Panc1 (cell line): ENCODE measurements around the gene DNAAF5. TPM values are rescaled to one million over a fixed set of nuclear protein-coding genes. Genes with fewer than 3 reads are reported as not detected.

Experiments used
- ATAC-seq: fragments of 200-7000 bp; cut with Tn5 transposase; 2 replicates; pipeline ENCODE4 v1.9.1; 2020; ENCODE audit warnings: mild to moderate bottlenecking, moderate library complexity
- BruUV-seq: library from RNA; stranded (reverse); fragments of 400-500 nt; replicated peaks from 2 replicates; lab custom pipeline; 2021; lab: Mats Ljungman, UMichigan
- CTCF ChIA-PET: fragments of 300-600 bp; sonication (Branson Sonifier 250); formaldehyde crosslinking; loops from one replicate; lab custom pipeline; 2022; ENCODE audit warnings: antibody characterized with exemption; lab: Charles Lee
- POLR2A ChIA-PET: fragments of 300-600 bp; sonication (Branson Sonifier 250); formaldehyde crosslinking; loops from one replicate; lab custom pipeline; 2022; ENCODE audit warnings: antibody characterized with exemption; lab: Charles Lee
- DNase-seq: peaks from one replicate; pipeline ENCODE4 v3.0.0-alpha.2; 2010; ENCODE audit warnings: low read depth, low spot score
- H3K27ac ChIP-seq: 2 replicates; pipeline ENCODE4 v1.5.1; 2011; ENCODE audit warnings: mild to moderate bottlenecking, low read length, inconsistent platforms
- H3K27me3 ChIP-seq: fragments of 200-500 bp; sonication (Bioruptor generic); 2 replicates; pipeline ENCODE4 v1.6.0; 2014; ENCODE audit warnings: low read length, inconsistent platforms; ENCODE audit not compliant: control insufficient read depth, insufficient read depth
- H3K36me3 ChIP-seq: fragments of 200-500 bp; sonication (Bioruptor generic); 2 replicates; pipeline ENCODE4 v1.5.1; 2014; ENCODE audit warnings: inconsistent platforms, mild to moderate bottlenecking, low read length, moderate library complexity; ENCODE audit not compliant: control insufficient read depth, insufficient read depth
- H3K4me1 ChIP-seq: 2 replicates; pipeline ENCODE4 v1.5.1; 2011; ENCODE audit warnings: inconsistent platforms, mild to moderate bottlenecking, low read length, moderate library complexity; ENCODE audit not compliant: control insufficient read depth, insufficient read depth
- H3K4me3 ChIP-seq, 2 experiments: 2 replicates each; pipeline ENCODE4 v1.5.1; 2011 to 2012; ENCODE audit warnings: low read depth in 2 of 2, low read length in 2 of 2, mild to moderate bottlenecking in 2 of 2, inconsistent platforms in 1 of 2, moderate library complexity in 1 of 2
- H3K9me3 ChIP-seq: fragments of 200-500 bp; sonication (Bioruptor generic); 2 replicates; pipeline ENCODE4 v1.5.1; 2014; ENCODE audit warnings: low read depth, mild to moderate bottlenecking, inconsistent platforms, low read length, moderate library complexity; ENCODE audit not compliant: control insufficient read depth, insufficient read depth
- POLR2AphosphoS5 ChIP-seq: IDR thresholded peaks from 2 replicates; pipeline ENCODE4 v1.6.1; 2012; ENCODE audit warnings: mild to moderate bottlenecking, low read depth, low read length, moderate library complexity
- SIN3A ChIP-seq: IDR thresholded peaks from 2 replicates; pipeline ENCODE4 v1.6.1; 2012; ENCODE audit warnings: low read depth, mild to moderate bottlenecking, low read length, moderate library complexity, borderline replicate concordance; ENCODE audit not compliant: insufficient read depth
- TCF7L2 ChIP-seq: IDR thresholded peaks from 2 replicates; pipeline ENCODE4 v1.6.1; 2011; ENCODE audit warnings: mild to moderate bottlenecking, low read depth, low read length, inconsistent platforms
- in situ Hi-C: cut with HindIII; loops from 2 replicates; pipeline ENCODE4 v1.10.0; 2016; ENCODE audit warnings: low sequenced_read_pairs, low pct_unique_long_range_greater_than_20kb
- intact Hi-C: fragments of 100-400 bp; cut with micrococcal nuclease; formaldehyde crosslinking; loops from one replicate; pipeline ENCODE4 v1.10.0; 2022; ENCODE audit not compliant: unreplicated experiment
- total RNA-seq: library from RNA; stranded (reverse); gene quantifications from one replicate; pipeline ENCODE4 v1.2.1, GENCODE V29; 2021; ENCODE audit not compliant: unreplicated experiment
- TF ChIP-seq, protein P1 (sequence below), 2 experiments: IDR thresholded peaks; 2 replicates each; pipeline ENCODE4 v1.6.1; 2011 to 2012; ENCODE audit warnings: low read depth in 2 of 2, control low read depth in 1 of 2, low read length in 1 of 2, mild to moderate bottlenecking in 1 of 2, moderate library complexity in 1 of 2; ENCODE audit not compliant: insufficient read depth in 1 of 2
- TF ChIP-seq, protein P2 (sequence below): fragments of 450-650 bp; IDR thresholded peaks from 2 replicates; pipeline ENCODE4 v1.5.1; 2017; ENCODE audit warnings: mild to moderate bottlenecking

The DNAAF5 gene
- total RNA-seq, 1 experiment from 2014 or later: 79.5 TPM

DNA sequence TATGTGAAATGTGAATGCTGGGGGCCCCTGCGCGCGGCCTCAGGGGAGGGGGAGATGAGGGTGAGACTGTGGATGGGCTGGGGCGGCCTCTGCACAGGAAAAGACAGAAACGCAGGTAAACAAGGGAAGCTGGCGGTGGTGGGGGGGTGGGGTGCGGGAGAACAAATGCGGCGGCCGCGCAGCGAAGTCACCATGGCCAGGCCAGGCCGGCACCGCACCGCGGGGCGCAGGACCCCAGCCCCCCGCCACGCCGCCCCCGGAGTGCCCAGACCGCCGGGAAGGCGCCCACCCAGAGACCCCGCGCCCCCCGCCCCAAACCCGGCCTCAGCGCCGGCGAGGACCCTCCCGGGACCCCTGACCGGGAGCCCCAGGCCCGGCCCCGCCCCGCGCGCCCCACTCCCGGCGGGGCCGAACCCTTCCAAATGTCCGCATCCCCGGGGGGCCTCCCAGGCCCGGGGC, 14.5 kb upstream of the DNAAF5 start:
- ChIA-PET CTCF (no interaction called here), POLR2A (no interaction called here)
- no peaks in the 10 kb centered on the region for H3K9me3 ChIP-seq
- TF ChIP-seq, protein P1, sequence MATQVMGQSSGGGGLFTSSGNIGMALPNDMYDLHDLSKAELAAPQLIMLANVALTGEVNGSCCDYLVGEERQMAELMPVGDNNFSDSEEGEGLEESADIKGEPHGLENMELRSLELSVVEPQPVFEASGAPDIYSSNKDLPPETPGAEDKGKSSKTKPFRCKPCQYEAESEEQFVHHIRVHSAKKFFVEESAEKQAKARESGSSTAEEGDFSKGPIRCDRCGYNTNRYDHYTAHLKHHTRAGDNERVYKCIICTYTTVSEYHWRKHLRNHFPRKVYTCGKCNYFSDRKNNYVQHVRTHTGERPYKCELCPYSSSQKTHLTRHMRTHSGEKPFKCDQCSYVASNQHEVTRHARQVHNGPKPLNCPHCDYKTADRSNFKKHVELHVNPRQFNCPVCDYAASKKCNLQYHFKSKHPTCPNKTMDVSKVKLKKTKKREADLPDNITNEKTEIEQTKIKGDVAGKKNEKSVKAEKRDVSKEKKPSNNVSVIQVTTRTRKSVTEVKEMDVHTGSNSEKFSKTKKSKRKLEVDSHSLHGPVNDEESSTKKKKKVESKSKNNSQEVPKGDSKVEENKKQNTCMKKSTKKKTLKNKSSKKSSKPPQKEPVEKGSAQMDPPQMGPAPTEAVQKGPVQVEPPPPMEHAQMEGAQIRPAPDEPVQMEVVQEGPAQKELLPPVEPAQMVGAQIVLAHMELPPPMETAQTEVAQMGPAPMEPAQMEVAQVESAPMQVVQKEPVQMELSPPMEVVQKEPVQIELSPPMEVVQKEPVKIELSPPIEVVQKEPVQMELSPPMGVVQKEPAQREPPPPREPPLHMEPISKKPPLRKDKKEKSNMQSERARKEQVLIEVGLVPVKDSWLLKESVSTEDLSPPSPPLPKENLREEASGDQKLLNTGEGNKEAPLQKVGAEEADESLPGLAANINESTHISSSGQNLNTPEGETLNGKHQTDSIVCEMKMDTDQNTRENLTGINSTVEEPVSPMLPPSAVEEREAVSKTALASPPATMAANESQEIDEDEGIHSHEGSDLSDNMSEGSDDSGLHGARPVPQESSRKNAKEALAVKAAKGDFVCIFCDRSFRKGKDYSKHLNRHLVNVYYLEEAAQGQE (IDR thresholded peaks at IDR 0.05; ENCODE audit: insufficient read depth in 1 of 2, low read depth in 2 of 2, low read length in 1 of 2): no peak
- no peak for TF ChIP-seq SIN3A
- TF ChIP-seq, protein P2, sequence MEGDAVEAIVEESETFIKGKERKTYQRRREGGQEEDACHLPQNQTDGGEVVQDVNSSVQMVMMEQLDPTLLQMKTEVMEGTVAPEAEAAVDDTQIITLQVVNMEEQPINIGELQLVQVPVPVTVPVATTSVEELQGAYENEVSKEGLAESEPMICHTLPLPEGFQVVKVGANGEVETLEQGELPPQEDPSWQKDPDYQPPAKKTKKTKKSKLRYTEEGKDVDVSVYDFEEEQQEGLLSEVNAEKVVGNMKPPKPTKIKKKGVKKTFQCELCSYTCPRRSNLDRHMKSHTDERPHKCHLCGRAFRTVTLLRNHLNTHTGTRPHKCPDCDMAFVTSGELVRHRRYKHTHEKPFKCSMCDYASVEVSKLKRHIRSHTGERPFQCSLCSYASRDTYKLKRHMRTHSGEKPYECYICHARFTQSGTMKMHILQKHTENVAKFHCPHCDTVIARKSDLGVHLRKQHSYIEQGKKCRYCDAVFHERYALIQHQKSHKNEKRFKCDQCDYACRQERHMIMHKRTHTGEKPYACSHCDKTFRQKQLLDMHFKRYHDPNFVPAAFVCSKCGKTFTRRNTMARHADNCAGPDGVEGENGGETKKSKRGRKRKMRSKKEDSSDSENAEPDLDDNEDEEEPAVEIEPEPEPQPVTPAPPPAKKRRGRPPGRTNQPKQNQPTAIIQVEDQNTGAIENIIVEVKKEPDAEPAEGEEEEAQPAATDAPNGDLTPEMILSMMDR: no peak
- no peak for TF ChIP-seq TCF7L2
- no peak for TF ChIP-seq POLR2AphosphoS5
- intact Hi-C loops (no loop called here), in situ Hi-C loops (no loop called here)
- no TSS peak for BruUV-seq
- DNase-seq: no peak
- H3K4me1 ChIP-seq: no peaks in the 10 kb centered on the region
- no peak for ATAC-seq
- no peaks in the 10 kb centered on the region for H3K36me3 ChIP-seq
- no peak overlapping the region for H3K27ac ChIP-seq
- H3K4me3 ChIP-seq: peak overlapping the region in 1 of 2 experiments; percentile 26; a peak in 1 of 4 replicates
- no peaks in the 10 kb centered on the region for H3K27me3 ChIP-seq

DNA sequence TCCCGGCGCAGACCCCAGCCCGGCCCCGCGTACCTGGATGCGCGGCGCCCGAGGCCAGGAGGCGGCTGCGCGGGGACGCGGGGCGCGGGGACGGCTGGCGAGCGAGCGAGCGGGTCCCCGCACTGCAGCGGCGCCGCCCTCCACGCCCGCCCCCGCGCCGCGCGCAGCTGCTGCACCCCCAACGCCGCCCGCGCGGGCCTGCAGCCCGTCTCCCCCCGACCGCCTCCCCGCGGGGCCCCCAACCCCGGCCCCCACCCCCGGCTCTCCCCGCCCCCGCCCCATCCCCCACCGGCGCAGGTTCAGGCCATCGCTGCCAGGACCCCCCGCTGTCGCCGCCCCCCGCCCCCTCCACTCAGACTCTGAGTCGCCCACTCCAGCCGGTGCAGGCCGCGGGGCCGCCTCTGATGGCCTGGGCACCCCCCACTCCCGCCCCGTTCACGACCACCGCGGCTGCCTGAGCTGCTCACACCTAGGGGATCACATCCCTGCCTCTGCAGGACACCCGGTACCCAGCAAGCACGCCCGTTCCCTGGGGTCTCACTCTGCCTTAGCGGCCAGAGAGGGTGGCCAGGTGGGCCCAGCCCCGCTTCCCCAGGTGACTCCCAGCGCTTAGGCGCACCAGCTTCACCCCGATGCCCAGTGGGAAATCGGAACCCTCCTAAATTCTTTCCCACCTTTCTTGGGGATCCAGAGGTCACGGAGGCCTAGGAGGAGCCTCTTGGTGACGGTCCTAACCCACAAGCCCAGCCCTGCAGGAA, 13.9 kb upstream of the DNAAF5 start:
- TF ChIP-seq, protein P1 (IDR thresholded peaks at IDR 0.05; ENCODE audit: insufficient read depth in 1 of 2, low read depth in 2 of 2, low read length in 1 of 2): no peak
- no peak for TF ChIP-seq SIN3A
- no peak for TF ChIP-seq TCF7L2
- TF ChIP-seq POLR2AphosphoS5: no peak
- TF ChIP-seq, protein P2: no peak

More for the DNA sequence above, 13.9 kb upstream of the DNAAF5 start:
- intact Hi-C loops (no loop called here), in situ Hi-C loops (no loop called here)
- Histone ChIP-seq H3K4me1 (no peaks in the 10 kb centered on the region), H3K4me3 (peak overlapping the region in 1 of 2 experiments; percentile 26; a peak in 1 of 4 replicates), H3K27ac (no peak overlapping the region), H3K9me3 (no peaks in the 10 kb centered on the region), H3K27me3 (no peaks in the 10 kb centered on the region), H3K36me3 (no peaks in the 10 kb centered on the region)
- no peak for DNase-seq
- no peak for ATAC-seq
- no TSS peak for BruUV-seq
- CTCF ChIA-PET: no interaction called here
- POLR2A ChIA-PET: no interaction called here
